ENCODE data around the gene MT1G. TPM values are rescaled to one million over a fixed set of nuclear protein-coding genes. Genes with fewer than 3 reads are reported as not detected.

MT1G gene
- polyA plus RNA-seq, 1 donor (not counting 4 experiments of a cell fraction or from before 2014, with no cell fraction given) = 9.8 TPM

DNA sequence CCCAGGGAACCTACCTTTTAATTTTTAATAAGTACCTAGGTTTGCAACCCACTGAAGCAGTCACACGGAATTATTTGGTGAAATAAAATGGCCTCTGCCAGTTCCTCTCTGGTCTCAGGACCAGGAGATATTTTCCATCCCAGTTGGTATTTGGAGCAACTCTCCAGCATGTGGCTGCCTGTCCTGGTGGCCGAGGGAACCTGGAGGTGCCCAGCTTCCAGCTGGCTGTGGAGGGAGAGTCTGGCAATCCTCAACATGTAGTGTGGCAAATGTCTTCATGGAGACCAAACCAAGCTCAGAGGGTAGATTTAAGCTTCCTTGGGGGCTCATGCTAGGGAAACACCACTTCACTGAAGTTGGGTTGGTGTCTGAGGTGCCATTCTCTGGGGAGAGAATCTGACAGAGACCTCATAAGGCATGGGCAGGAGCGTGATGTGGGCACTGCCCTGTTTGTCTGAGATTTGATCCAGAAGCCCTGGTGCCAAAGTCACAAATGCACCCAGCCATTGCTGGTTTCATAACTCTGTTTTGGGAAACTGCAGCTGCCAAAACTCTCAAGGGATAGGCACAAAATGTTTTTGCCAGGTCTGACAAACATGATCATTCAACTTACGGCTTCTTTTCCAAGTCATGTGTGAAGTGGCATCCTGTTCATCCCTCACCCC is 17.2 kb upstream of the MT1G start:
- Histone ChIP-seq H3K36me3 (ENCODE audit: control insufficient read depth in 2 of 2, extremely low read depth in 1 of 2, insufficient read depth in 2 of 2, low read length in 2 of 2) (peaks cover 0 to 3% of the 10 kb centered on the region in 2 experiments), H3K4me3 (ENCODE audit: control insufficient read depth in 2 of 3, extremely low read depth in 1 of 3, insufficient read depth in 2 of 3, low read depth in 1 of 3, low read length in 3 of 3) (no peak overlapping the region), H3K27me3 (ENCODE audit: control insufficient read depth, extremely low read depth, insufficient read depth, low read length) (no peaks in the 10 kb centered on the region), H3K4me1 (ENCODE audit: control insufficient read depth, extremely low read depth, insufficient read depth, low read length) (peaks cover 41% of the 10 kb centered on the region), H3K4me2 (ENCODE audit: control insufficient read depth, extremely low read depth, insufficient read depth, low read depth, low read length) (peak overlapping the region; percentile 9), H2AFZ (ENCODE audit: control insufficient read depth, low read length) (peak overlapping the region; percentile 28), H3K9me1 (ENCODE audit: control insufficient read depth, extremely low read depth, insufficient read depth, low read length) (no peaks in the 10 kb centered on the region), H3K79me2 (ENCODE audit: control insufficient read depth, insufficient read depth, low read length) (peaks cover 4% of the 10 kb centered on the region), H3K9ac (ENCODE audit: control insufficient read depth, extremely low read depth, insufficient read depth, low read length) (no peak overlapping the region), H4K20me1 (ENCODE audit: control insufficient read depth, extremely low read depth, insufficient read depth, low read length) (no peaks in the 10 kb centered on the region), H3K27ac (ENCODE audit: control insufficient read depth, insufficient read depth, low read length) (no peak overlapping the region), H3K9me3 (ENCODE audit: control insufficient read depth, low read depth, low read length) (peaks cover 1% of the 10 kb centered on the region)
- TF ChIP-seq, protein P1, sequence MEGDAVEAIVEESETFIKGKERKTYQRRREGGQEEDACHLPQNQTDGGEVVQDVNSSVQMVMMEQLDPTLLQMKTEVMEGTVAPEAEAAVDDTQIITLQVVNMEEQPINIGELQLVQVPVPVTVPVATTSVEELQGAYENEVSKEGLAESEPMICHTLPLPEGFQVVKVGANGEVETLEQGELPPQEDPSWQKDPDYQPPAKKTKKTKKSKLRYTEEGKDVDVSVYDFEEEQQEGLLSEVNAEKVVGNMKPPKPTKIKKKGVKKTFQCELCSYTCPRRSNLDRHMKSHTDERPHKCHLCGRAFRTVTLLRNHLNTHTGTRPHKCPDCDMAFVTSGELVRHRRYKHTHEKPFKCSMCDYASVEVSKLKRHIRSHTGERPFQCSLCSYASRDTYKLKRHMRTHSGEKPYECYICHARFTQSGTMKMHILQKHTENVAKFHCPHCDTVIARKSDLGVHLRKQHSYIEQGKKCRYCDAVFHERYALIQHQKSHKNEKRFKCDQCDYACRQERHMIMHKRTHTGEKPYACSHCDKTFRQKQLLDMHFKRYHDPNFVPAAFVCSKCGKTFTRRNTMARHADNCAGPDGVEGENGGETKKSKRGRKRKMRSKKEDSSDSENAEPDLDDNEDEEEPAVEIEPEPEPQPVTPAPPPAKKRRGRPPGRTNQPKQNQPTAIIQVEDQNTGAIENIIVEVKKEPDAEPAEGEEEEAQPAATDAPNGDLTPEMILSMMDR (optimal IDR thresholded peaks at IDR 0.05 in 1 of 3, IDR thresholded peaks at IDR 0.05 in 1 of 3, conservative IDR thresholded peaks at IDR 0.05 in 1 of 3; ENCODE audit: extremely low read depth in 1 of 3, insufficient read depth in 2 of 3, low read length in 3 of 3) = no peak
- no peak for TF ChIP-seq EZH2 (IDR thresholded peaks at IDR 0.05; ENCODE audit: low read length)
- dilution Hi-C loops (cut with MboI; ENCODE audit: extremely low pct_ligation_motif_present, low sequenced_read_pairs) = no loop called here
- DNase-seq (ENCODE audit: low read depth, low spot score) (no peak), FAIRE-seq (peak; percentile 32)

DNA sequence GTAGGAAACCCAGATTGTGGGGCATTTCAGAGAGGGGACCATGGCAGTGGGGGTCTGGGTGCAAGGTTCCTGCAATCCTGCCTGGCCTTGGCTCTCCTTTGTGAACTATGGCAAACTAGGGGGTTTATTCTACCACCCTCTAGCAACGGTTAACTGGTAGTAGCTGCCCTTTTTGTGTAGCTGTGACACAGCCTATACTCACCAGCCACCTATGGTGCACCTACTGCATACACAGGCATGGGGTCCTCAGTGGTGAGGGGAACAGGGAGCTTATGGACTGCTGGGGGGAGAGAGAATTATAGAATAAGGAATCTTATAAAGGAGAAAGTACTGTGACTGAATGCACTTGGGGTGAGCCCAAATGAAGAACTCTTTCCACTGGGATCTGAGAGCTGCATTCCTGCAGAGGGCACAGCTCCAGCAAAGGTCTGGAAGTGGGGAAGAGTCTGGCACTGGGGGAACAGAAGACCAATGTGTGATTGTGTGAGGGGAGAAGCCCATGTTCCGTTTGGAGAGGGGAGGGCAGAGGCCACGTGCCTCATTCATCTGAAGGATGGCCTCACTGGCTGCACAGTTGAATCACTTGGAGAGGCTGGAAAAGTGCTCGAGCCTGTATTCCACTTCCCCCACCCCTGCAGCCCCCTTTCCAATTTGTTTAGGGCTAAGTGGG is 16.5 kb upstream of the MT1G start:
- FAIRE-seq (peak; percentile 44), DNase-seq (ENCODE audit: low read depth, low spot score) (no peak)
- H3K27me3 ChIP-seq (ENCODE audit: control insufficient read depth, extremely low read depth, insufficient read depth, low read length) = no peaks in the 10 kb centered on the region

More for the DNA sequence above, 16.5 kb upstream of the MT1G start:
- no peak overlapping the region for H3K4me3 ChIP-seq (ENCODE audit: control insufficient read depth in 2 of 3, extremely low read depth in 1 of 3, insufficient read depth in 2 of 3, low read depth in 1 of 3, low read length in 3 of 3)
- H3K79me2 ChIP-seq (ENCODE audit: control insufficient read depth, insufficient read depth, low read length) = peaks cover 4% of the 10 kb centered on the region
- H2AFZ ChIP-seq (ENCODE audit: control insufficient read depth, low read length) = no peak overlapping the region
- peaks cover 0 to 3% of the 10 kb centered on the region in 2 experiments for H3K36me3 ChIP-seq (ENCODE audit: control insufficient read depth in 2 of 2, extremely low read depth in 1 of 2, insufficient read depth in 2 of 2, low read length in 2 of 2)
- dilution Hi-C loops (cut with MboI; ENCODE audit: extremely low pct_ligation_motif_present, low sequenced_read_pairs) = no loop called here
- no peak for TF ChIP-seq EZH2 (IDR thresholded peaks at IDR 0.05; ENCODE audit: low read length)
- TF ChIP-seq, protein P1 (optimal IDR thresholded peaks at IDR 0.05 in 1 of 3, IDR thresholded peaks at IDR 0.05 in 1 of 3, conservative IDR thresholded peaks at IDR 0.05 in 1 of 3; ENCODE audit: extremely low read depth in 1 of 3, insufficient read depth in 2 of 3, low read length in 3 of 3) = no peak
- H3K27ac ChIP-seq (ENCODE audit: control insufficient read depth, insufficient read depth, low read length) = no peak overlapping the region
- peaks cover 38% of the 10 kb centered on the region for H3K4me1 ChIP-seq (ENCODE audit: control insufficient read depth, extremely low read depth, insufficient read depth, low read length)
- H3K9me3 ChIP-seq (ENCODE audit: control insufficient read depth, low read depth, low read length) = peaks cover 1% of the 10 kb centered on the region
- H4K20me1 ChIP-seq (ENCODE audit: control insufficient read depth, extremely low read depth, insufficient read depth, low read length) = no peaks in the 10 kb centered on the region
- H3K4me2 ChIP-seq (ENCODE audit: control insufficient read depth, extremely low read depth, insufficient read depth, low read depth, low read length) = peak overlapping the region; percentile 100
- H3K9me1 ChIP-seq (ENCODE audit: control insufficient read depth, extremely low read depth, insufficient read depth, low read length) = no peaks in the 10 kb centered on the region
- H3K9ac ChIP-seq (ENCODE audit: control insufficient read depth, extremely low read depth, insufficient read depth, low read length) = no peak overlapping the region
